ENCODE data around the gene SCN5A.
"Not testable (repeated sequence)": the region's sequence is repeated elsewhere in the genome, so short reads cannot be mapped to it uniquely, and the experiment has no call there.

Gene SCN5A

DNA sequence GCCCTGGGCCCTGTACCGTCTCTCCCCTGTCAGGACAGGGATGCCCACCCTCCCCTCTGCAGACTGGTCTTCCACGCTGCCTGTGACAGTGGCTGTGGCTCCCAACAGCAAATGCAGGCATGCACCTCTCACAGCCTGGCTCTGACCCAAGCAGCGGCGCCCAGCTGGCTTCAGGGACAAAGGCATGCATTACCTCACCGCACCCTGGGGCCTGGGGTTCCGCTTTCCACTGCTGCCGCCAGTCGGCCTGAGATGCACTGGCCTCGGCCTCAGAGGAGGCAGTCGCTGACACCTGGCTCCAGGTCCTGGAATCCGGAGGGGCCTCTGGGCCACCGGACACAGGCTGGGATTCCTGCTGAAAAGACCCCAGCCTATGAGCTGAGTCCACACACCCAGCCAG is 70.3 kb downstream of the SCN5A start:
- no peak for DNase-seq (ENCODE audit: low read depth in 3 of 3)

GRCh38 chr3:38578551-38578950 is 70.9 kb downstream of the SCN5A start:
- DNase-seq (ENCODE audit: low read depth in 3 of 3) = no peak

DNA sequence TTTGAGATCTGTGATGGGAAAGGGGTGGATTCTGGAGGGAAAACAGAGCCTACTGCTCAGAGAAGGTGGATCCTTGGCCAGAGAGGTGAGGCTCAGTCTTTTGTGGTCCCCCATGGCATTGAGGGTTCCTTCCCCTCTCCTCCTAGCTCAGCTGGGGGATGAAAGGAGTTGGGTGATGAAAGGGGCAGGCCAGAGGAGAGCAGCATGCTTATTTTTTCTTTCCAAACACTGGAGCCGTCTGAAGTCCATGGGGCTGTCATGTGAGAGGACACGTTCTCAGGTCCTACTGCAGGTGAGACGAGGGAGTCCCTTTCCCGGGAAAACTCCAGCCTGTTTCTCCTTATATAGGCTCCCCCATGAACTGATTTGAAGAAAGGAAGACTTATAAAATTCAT is 71.4 kb downstream of the SCN5A start:
- no peak for DNase-seq (ENCODE audit: low read depth in 3 of 3)

DNA sequence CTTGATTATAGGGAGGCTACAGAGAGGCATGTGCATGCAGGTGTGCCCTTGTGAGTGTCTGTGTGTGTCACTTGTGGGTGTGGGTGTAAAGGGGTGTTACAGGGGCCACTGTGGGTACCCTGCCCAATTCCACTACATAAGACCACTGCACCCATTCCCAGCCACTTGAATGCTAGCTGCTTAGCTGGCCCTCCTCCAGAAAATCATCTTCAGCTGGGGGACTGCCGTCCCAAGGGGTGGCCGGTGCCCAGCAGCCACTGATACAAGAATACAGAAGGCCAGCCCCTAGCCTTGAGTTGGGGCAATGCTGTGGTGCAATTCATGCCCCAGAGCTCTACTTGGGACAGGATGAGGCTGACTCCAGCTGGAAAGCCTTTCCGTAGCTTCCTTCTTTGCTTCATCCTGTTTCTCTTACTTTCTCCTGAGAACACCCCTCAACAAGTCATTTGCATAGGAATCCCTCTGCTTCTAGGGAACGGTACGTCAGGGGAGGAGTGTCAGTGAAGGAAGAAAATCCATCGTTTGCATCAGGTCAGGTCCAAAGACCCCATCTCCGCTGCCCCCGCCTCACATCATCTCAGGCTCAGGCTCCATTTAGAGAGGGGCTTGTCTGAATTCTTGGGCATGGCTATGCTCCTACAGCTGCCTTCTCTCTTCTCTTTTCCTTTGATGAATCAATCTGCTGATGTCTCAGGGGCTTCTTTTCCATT is 72.0 kb downstream of the SCN5A start:
- no peak for DNase-seq (ENCODE audit: low read depth in 3 of 3)

- no peak for DNase-seq (ENCODE audit: low read depth in 3 of 3)
Measured at GRCh38 chr3:38576526-38577370, 72.7 kb downstream of the SCN5A start.

GRCh38 chr3:38576131-38576525 is 73.4 kb downstream of the SCN5A start:
- no peak for DNase-seq (ENCODE audit: low read depth in 3 of 3)

DNA sequence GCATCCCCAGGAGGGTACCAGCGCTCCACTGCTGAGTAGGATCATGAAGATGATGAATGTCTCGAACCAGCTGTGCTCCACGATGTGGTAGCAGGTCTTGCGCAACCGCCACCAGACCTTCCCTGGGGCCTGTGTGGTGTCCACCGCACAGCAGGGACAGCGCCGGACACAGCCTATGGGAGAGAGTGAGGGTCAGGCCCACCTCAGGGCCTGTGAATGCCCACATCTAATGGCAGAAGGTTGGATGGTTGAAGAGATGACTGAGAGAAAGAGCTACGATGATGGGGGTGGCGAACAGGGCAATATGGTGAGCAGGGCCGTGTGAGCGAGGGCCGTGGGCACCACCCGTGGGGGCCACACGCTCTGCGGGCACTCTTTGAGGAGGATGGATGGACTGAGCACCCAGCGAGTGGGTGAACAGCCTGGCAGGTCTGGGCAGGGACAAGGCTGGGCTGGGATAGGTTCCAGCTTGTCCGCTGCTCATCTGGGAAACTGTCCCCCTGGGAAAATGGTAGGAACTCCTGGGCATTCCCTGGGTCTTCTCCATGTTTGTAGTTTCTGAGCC is 74.1 kb downstream of the SCN5A start:
- DNase-seq (ENCODE audit: low read depth in 3 of 3) = no peak

- DNase-seq (ENCODE audit: low read depth in 3 of 3) = no peak
Measured at GRCh38 chr3:38574411-38575278, 74.8 kb downstream of the SCN5A start.

DNA sequence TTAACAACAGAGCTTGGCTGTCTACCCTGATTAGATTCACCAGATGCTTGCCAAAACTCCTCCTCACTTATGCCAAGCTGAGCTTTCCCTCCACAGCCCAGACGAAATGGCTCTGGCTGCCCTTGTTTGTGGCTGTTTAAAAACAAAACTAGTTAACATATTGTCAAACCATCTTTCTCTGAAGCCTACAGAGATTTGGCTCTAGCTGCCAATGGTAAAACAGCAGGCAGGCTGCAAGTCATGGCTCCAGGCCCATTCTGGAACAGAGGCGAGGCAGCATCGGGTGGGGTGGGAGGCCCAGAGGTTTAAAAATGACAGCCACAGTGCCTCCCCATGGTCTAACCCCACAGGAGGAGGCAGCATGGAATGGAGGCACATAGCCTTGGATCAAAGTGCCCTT is 75.9 kb downstream of the SCN5A start:
- no peak for DNase-seq (ENCODE audit: low read depth in 3 of 3)

GRCh38 chr3:38573111-38573510 is 76.4 kb downstream of the SCN5A start:
- DNase-seq (ENCODE audit: low read depth in 3 of 3) = no peak

DNA sequence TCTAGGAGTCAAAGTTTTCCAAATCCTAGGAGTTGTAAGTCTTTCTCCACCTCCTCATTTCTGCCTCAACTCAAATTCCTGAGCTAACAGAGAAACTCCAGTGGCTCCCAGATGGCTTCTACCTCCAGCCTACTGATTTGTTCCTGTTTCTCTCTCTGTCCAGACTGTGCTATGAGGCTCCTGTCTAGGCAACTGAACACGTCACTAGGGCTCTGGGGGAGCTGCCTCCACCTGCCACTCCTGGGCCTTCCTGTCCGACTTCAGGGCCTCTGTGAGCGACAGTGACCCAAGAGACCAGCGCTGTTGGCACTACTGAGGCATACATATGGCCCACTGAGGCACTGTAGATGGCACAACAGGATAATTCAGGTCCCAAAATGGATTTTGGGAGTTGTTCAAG is 82.0 kb downstream of the SCN5A start:
- no peak for DNase-seq (ENCODE audit: low read depth in 3 of 3)

GRCh38 chr3:38566794-38567193 is 82.7 kb downstream of the SCN5A start:
- DNase-seq (ENCODE audit: low read depth in 3 of 3) = not testable (repeated sequence)

DNA sequence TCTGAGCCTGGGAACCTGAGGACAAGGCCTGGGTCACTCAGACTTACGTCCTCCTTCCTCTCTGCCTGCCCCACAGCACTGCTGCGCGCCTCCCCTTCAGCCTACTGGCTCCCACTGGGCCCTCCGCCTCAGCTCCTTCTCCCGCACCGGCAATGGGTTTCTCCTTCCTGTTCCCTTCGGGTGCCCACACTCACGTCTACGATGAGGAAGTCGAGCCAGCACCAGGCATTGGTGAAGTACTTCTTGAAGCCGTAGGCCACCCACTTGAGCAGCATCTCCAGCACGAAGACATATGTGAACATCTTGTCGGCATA is 83.3 kb downstream of the SCN5A start:
- DNase-seq (ENCODE audit: low read depth in 3 of 3) = no peak

- no peak for DNase-seq (ENCODE audit: low read depth in 3 of 3)
Measured at GRCh38 chr3:38565339-38566214, 83.9 kb downstream of the SCN5A start.

DNA sequence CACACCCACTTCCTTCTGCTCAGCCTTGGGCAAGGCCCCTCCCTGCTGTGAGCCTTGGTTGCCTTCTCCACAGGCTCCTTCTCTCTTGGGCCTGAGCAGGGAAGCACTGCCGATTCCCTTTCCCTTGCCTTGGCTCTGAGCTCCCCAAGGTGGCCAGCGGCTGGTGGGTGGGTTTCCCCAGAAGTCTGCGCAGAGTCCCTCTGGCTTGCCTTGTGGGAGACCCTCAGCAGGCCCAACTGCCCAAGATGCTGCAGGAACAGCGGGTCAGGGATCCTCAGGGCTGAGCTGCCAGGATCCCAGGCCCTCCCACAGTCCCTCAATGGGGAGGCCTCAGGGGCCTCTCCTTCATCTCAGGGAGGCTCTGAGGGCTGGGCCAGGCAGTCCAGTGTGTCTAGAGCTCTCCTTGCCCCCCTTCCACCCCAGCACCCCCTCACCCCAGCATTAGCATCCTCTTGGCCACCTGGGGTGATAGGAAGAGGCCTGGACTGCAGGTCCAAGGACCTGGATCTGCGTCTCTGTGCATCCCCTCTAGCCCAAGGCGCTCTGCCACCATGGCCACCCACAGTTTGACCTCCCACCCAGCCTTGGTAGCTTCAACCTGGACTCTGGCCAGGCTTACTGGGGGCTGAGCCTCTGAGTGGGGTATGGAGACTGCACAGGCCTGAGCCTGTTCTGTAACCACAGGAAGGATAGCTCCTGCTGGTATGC is 84.7 kb downstream of the SCN5A start:
- no peak for DNase-seq (ENCODE audit: low read depth in 3 of 3)

DNA sequence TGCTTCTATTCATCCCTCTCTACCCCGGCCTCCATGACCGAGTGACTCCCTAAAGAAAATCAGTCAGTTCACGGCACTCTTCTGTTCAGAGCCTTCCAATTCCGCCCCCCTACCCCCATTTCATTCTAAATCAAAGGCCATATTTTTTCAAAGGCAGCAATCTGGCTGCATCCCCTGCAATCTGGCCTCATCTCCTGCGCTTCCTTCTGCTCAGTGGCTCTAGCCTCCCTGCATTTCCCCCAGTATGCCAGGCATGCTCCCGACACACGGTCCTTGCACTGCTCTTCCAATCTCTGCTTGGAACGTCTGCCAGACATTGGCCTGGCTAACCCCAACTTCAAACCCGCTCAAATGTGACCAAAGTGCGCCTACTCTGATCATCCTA is 85.6 kb downstream of the SCN5A start:
- DNase-seq (ENCODE audit: low read depth in 3 of 3) = no peak

DNA sequence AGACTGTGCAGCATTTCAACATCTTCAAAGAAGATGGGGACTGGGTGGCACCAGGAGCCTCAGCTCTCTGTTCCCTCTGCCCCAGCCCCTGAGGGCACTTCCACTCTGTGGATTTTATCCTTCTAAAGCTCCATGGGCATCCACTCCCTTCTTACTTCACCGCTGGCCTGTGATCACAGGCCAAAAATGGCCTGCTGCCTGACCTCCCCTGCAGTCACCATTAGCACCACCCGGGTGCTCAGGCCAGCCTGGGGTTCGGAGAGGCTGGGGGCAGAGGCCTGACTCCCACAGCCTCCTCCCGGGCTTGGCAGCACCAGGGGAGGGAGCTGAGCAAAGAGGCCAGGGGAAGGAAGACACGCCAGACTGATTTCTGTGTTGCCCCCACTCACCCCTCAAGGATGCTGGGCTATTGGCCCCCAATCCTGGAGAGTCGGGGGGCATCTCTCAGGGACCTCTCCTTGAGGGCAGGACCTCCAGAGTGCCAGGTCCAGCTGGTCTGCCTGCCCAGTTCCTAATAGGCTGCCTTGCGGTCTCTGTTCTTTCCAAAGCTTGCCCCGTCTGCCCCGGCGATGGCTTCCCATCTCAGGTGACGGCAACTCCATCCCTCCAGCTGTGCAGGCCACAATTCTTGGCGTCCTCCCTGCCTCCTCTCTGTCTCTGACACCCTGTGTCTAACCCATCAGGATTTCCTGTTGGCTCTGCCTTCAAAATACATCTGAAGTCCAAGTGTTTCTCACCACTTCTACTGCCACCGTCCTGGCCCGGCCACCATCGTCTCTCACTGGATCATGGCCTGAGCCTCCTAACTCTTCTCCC is 86.2 kb downstream of the SCN5A start:
- DNase-seq (ENCODE audit: low read depth in 3 of 3) = no peak

- no peak for DNase-seq (ENCODE audit: low read depth in 3 of 3)
Measured at GRCh38 chr3:38562467-38562925, 87.0 kb downstream of the SCN5A start.

- no peak for DNase-seq (ENCODE audit: low read depth in 3 of 3)
Measured at GRCh38 chr3:38561746-38562466, 87.6 kb downstream of the SCN5A start.

All from stimulated activated CD4-positive, alpha-beta T cell treated with anti-CD3 and anti-CD28 coated beads, TNF-alpha, amount 100 ng/mL, for 48 hours (primary cell).